HG02943 (cell line): ENCODE data around the gene ELOVL3.
"Not testable (repeated sequence)": the region's sequence is repeated elsewhere in the genome, so short reads cannot be mapped to it uniquely, and the experiment has no call there.

Experiments
- ATAC-seq: cut with Tn5 transposase; IDR thresholded peaks from one replicate; pipeline ENCODE4 v1.9.1; 2021; ENCODE audit warnings: mild to moderate bottlenecking, low read depth, moderate library complexity; ENCODE audit not compliant: unreplicated experiment

ELOVL3 gene

GRCh38 chr10:102247734-102248133 lies 21.6 kb downstream of the ELOVL3 start:
- no peak for ATAC-seq

GRCh38 chr10:102252508-102252907 lies 26.4 kb downstream of the ELOVL3 start:
- ATAC-seq, result not testable (repeated sequence)

- no peak for ATAC-seq
Measured at GRCh38 chr10:102254426-102254825, 28.3 kb downstream of the ELOVL3 start.

- ATAC-seq, result no peak
Measured at GRCh38 chr10:102255404-102255803, 29.3 kb downstream of the ELOVL3 start.

GRCh38 chr10:102261196-102261595 lies 35.1 kb downstream of the ELOVL3 start:
- no peak for ATAC-seq

GRCh38 chr10:102261842-102262241 lies 35.7 kb downstream of the ELOVL3 start:
- no peak for ATAC-seq

- no peak for ATAC-seq
Measured at GRCh38 chr10:102262744-102263370, 36.8 kb downstream of the ELOVL3 start.

- ATAC-seq, result no peak
Measured at GRCh38 chr10:102264371-102264770, 38.3 kb downstream of the ELOVL3 start.

- ATAC-seq, result no peak
Measured at GRCh38 chr10:102266670-102267069, 40.6 kb downstream of the ELOVL3 start.

- no peak for ATAC-seq
Measured at GRCh38 chr10:102267748-102268147, 41.6 kb downstream of the ELOVL3 start.

GRCh38 chr10:102268375-102268888 lies 42.3 kb downstream of the ELOVL3 start:
- ATAC-seq, result no peak

- ATAC-seq, result no peak
Measured at GRCh38 chr10:102269017-102269416, 42.9 kb downstream of the ELOVL3 start.

- ATAC-seq, result no peak
Measured at GRCh38 chr10:102274062-102274461, 48.0 kb downstream of the ELOVL3 start.

- ATAC-seq, result no peak
Measured at GRCh38 chr10:102275343-102275742, 49.2 kb downstream of the ELOVL3 start.

GRCh38 chr10:102279104-102279503 lies 53.0 kb downstream of the ELOVL3 start:
- no peak for ATAC-seq
